GM21786 (cell line): ENCODE data around the gene RNASE13.

ENCODE experiments used
- ATAC-seq: cut with Tn5 transposase; IDR thresholded peaks from one replicate; pipeline ENCODE4 v1.9.1; 2021; ENCODE audit not compliant: unreplicated experiment

Gene RNASE13

DNA sequence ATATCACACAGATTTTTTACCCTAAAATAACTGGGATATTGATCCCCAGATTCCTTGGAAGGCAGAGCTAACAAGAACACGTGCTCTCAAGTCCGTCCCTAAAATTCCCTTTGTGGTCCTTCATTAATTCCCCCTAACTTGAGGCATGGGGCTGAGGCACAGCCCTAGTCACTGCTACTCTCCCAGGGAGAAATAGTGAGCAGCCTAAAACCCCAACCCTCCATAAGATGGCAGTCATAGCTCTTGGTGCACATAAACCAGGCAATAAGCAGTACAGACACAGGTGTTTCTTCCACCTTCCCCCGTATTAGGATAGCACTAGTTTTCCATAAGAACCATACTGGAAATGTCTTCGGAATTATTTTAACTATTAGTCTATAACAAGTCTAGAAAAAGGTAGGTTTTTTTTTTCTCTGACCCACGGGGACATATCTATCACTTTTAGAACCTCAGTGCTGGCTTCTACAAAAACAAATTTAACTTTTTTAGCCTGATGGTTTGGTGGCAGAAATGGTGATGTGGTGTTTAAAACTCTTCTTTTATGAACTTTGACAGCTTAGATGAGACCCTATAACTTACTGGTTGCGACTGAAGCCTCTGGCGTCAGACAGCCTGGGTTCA lies 32.4 kb upstream of the RNASE13 start:
- ATAC-seq: no peak

- ATAC-seq: no peak
These were observed 28.9 kb upstream of the RNASE13 start for GRCh38 chr14:21063479-21063878.

DNA sequence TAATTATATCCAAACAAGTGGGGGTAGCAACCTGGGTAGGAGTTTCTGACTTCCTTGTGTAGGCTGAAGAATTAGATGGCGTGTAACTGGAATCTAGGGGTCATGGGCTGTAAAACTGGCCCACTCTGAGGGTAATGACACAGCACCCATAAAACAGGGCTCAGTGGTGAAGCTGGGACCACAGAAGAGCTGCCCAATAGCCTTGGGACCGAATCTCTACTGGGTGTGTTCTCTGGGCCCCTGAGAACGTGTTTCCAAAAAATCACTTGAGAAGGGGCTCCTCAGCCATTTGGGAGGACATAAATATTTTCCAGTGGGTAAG lies 26.7 kb upstream of the RNASE13 start:
- no peak for ATAC-seq

- no peak for ATAC-seq
These were observed 26.2 kb upstream of the RNASE13 start for GRCh38 chr14:21060614-21061346.

DNA sequence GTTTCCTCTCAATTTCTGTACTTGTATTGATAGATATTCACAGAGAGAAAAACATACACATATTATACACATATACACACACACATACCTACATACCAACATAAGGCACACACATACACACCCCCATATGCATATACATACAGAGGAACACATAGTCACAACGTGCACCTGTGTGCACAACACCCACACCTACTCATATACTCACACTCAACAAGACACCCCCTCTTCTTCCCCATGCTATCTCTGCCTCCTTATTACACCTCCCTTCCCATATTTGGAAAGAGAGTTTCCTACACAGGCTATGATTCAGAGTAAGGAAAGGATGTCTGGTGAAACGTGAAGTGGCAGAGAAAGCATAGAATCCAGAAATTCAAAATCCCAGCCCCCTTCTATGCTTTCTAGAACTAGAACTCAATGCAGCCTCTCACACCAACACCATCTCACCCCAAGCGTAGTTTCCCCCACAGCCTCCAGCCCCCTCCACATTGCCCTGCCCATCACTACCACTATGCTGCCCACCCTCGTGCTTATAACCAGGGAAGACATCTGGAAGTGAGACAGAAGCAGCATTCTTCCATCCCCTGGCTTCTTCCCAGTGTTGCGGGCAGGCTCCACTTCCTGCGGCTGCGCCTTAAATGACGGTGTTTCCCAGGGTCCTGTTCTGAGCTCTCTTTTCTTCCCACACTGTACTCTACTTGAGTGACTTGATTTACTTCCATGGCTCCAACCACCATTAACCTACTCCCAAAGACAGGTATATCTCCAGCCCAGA lies 25.4 kb upstream of the RNASE13 start:
- no peak for ATAC-seq

- no peak for ATAC-seq
These were observed 24.3 kb upstream of the RNASE13 start for GRCh38 chr14:21058903-21059302.

- no peak for ATAC-seq
These were observed 23.4 kb upstream of the RNASE13 start, which contains the start of gene RNASE8 for GRCh38 chr14:21057803-21058675. TSS of gene RNASE8 (plus strand) at chr14:21057822. CDS start at chr14:21057893, 71 bp downstream.

GRCh38 chr14:21056520-21057163 lies 22.0 kb upstream of the RNASE13 start:
- ATAC-seq: no peak

DNA sequence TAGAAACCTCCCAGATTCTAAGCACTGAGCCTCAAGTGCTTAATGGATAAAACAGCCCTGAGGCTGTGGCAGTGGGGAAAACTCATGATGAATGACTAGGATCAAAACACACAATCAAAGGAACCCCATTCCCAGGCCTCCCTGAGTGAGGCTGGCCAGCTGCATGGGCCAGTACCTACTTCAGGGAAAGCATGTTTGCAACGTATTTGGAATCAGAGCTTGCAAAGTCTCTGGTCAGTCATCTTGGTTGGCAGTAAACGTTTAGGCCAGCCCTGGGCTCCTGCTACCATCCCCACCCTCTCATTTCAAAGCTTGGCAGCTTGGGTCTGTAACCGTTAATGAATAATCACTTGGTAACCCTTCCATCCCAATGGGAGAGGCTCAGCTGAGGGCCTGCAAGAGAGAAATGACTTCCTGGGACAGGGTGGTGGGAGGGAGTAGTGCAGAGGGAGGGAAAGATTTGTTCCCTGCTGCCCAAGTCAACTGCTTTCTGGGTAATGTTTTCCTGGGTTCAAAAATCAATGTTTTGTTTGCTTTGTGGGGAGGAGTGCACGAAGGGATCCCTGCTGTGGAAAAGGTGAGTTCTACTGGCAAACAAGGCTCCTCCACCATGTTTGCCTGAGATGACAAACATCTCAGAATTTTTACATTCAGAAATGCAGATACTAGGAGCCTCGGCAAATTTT lies 21.0 kb upstream of the RNASE13 start:
- no peak for ATAC-seq

- no peak for ATAC-seq
These were observed 20.1 kb upstream of the RNASE13 start for GRCh38 chr14:21054768-21055145.

GRCh38 chr14:21054123-21054767 lies 19.6 kb upstream of the RNASE13 start:
- no peak for ATAC-seq

DNA sequence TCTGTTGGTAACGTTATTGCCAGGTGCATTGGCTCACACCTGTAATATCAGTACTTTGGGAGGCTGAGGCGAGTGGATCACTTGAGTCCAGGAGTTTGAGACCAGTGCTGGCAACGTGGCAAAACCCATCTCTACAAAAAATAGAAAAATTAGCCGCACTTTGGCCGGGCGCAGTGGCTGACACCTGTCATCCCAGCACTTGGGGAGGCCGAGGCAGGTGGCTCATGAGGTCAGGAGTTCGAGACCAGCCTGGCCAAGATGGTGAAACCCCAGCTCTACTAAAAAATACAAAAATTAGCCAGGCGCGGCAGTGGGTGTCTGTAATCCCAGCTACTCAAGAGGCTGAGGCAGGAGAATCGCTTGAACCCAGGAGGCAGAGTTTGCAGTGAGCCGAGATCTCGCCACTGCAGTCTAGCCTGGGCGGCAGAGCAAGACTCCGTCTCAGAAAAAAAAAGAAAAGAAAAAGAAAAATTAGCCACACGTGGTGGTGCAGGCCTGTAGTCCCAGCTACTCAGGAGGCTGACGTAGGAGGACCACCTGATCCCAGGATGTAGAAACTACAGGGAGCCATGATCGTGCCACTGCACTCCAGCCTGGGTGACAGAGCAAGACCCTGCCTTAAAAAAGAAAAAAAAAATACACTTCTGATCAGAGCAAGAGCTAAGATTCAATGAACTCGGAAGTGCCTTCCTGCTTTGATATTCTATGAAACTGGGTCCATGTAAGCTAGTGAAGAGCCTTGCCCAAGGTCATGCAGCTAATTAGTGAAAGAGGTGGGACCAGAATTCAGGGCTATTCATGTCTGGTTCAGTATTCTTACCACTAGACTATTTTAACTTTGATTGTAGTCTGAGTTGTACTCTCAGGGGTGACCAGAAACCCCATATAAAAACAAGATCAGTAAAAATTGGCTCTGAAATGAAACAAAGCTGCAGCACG lies 18.8 kb upstream of the RNASE13 start:
- no peak for ATAC-seq

- no peak for ATAC-seq
These were observed 16.0 kb upstream of the RNASE13 start for GRCh38 chr14:21050597-21050996.

- ATAC-seq: no peak
These were observed 14.7 kb upstream of the RNASE13 start for GRCh38 chr14:21049271-21049673.

DNA sequence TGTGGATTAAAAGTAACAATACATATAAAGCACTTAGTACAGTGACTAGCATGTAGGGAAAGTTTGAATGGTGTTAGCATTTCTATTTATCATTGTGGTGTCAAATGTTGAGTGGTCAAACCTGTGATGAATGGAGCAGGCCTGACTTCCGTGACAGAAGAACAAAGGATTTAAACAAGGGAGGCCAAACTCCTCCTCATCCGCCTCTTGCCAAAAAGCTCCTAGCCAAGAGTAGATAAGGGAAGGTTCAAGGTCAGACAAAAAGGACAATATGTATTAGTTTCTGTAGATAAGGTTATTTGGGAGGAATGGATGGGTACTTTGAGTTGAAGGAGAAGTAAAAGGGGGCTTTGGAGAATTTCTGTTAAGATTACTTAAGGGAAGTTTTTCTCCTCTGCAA lies 14.0 kb upstream of the RNASE13 start:
- no peak for ATAC-seq

GRCh38 chr14:21047378-21047781 lies 12.8 kb upstream of the RNASE13 start:
- ATAC-seq: no peak

DNA sequence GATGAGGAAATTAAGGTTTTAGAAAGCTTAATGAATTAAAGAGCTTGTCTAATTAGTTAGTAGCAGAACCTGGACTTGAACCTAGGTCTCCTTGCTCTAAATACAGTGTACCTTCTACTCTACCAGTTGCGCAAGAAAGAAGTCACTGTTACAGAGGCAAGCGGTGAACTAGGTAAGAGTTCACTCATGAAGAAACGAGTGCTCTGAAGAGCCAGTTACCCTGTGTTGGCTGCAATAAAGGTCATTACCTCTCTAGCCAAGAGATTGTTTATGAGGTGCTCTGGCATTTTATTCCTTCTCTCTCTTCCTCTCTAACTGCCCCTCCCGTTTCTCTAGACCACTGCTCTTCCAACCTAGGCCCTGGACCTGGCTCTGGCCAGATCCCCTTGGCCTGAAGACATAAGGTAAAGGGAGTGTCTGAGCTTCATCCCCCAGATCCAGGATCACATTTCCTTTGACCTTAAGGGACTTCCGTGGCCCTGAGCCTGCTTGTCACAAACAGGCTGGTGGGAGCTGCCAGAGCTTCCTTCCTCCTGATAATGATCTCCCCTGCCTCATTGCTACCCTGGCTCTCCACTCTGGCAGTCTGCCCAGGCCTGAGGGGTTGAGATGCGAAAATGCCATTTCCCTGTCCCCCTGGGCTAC lies 9.5 kb upstream of the RNASE13 start:
- ATAC-seq: no peak

- no peak for ATAC-seq
These were observed 8.9 kb upstream of the RNASE13 start for GRCh38 chr14:21043387-21043973.
